T-helper 9 cell (primary cell): ENCODE data around the gene KLHDC8A.
"Not testable (repeated sequence)": the region's sequence is repeated elsewhere in the genome, so short reads cannot be mapped to it uniquely, and the experiment has no call there.

Source experiments
- DNase-seq: peaks from one replicate; pipeline ENCODE4 v3.0.0-alpha.2; 2020

The KLHDC8A gene

DNA sequence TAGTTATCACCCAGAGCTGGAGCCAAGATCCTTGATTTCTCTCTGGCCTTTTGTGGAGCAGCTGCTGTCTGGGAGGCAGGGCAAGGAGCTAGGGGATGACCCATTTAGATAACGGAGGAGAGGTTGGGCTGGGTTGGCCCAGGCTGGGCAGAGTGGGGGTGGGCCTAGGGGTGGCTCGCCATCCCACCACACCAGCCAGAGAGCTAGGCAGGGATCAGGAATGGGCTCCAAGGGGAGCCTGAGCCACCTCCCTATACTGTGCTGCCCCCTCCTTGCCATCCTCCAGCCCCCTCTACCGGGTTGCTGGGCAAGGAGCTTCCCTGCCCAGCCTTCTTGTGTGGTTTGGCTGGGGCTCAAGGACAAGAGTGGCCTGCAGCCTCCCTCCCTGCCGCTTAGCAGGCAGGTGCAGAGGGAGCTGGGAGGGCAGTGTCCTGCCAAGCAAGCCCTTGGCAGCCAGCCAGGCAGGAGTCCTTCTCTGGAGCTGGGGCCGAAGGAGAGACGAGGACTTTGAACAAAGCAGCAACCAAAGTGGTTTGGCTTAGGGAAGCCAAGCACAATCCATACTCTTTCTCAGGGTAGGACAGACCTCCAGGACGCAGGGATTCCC is 39.3 kb downstream of the KLHDC8A start:
- no peak for DNase-seq

DNA sequence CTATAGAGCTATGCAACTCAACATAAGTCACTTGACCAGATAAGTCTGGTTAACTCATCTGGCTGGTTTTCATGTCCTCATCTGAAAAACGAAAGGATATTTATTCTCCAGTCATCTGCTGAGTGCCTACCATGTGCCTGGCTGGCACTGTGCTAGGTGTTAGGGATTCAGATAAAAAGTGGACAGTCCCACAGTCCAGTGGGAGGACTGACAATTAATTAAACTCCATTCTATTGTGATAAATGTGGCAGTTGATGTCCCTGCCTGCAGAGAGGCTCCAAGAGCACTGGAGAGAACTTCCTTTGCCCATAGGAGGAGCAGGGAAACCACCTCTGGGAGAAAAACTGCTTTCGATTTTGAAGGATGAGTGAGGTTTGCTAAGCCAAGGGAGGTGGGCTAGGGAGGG is 40.6 kb downstream of the KLHDC8A start:
- DNase-seq = no peak

DNA sequence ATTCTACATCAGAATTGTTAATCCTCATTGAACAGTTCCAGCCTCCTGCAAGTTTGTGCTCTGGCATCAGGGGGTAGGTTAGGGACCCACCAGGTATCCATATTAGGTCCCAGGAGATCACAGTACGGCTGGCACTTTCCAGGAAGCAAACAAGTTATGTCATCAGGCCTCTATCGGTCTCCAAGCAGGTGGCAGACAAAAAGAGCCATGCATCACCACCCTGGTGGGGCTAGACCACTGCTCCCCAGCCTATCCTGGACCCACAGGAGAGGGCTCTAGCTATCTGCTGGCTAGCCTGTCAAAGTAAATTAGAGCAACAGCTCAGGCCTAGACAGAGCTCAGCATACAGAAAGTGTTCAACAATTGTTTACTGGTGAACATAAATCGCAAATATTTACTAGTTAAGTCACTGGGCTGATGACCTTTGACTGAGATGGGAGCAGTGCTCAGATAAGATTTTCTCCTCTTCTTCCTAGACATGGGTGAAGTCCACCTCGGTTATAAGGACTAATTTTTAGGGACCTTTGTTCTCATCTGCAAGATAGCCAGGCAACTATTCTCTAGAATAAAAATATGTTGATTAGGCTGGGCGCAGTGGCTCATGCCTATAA is 41.6 kb downstream of the KLHDC8A start:
- no peak for DNase-seq

DNA sequence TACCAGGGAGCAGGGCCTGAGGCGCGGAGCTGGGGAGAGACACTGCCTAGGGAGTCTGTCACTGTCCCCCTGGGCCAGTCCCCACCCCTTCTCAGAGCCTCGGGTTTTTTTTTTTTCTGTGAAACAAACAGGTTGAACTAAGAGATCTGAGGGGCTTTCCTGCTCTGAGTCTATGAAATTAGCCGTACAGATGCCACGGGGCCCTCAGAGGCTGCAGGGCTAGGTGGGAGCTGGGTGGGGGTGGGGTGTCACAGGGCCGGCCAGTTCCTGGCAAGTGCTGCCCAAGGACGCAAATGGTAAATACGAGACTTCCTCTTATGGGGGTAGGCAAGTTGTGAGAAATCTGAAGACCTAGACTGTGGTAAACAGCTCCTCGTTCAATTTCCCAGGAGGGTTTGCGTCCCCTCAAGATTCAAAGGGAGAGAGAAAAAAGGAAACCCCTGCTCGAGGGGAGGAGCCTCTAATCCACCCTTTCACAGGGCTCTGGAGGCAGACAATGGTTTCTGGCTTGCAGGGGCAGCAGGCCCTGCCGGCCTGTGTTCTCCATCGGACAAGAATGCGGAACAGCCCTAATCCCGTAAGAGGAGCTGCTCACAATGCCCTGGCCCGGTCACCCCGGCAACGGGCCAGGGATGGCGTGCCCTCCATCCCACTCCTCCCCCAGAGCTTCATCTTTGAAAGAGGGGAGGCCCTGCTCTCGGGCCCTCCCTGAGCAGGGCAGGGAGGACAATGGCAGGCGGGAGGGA is 43.0 kb downstream of the KLHDC8A start:
- DNase-seq = no peak

DNA sequence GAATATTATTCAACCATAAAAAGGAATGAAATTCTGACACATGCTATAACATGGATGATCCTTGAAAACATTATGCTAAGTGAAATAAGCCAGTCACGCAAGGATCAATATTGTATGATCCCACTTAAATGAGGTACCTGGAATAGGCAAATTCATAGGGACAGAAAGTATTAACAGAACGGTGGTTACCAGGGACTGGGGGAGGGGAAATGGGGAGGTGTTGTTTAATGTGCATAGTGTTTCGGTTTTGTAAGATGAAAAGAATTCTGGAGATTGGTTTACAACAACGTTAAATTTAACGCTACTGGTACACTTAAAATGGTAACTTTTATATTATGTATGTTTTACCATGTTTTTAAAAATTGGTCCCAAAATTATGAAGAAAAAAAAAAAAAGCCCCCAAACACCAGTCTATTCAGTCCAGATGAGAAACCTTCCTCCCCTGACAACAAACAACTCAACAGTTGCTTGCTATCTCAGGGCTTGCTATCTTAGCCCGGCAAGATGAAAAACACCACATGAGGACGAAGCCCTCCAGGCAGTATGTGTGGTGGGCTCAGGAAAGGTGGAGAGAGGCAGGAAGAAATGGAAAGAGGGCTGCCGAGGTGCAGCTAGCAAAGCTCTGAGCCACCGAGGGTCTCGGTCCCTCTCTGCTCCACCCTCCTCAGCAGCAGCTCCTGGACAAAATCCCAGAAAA is 43.7 kb downstream of the KLHDC8A start:
- no peak for DNase-seq

DNA sequence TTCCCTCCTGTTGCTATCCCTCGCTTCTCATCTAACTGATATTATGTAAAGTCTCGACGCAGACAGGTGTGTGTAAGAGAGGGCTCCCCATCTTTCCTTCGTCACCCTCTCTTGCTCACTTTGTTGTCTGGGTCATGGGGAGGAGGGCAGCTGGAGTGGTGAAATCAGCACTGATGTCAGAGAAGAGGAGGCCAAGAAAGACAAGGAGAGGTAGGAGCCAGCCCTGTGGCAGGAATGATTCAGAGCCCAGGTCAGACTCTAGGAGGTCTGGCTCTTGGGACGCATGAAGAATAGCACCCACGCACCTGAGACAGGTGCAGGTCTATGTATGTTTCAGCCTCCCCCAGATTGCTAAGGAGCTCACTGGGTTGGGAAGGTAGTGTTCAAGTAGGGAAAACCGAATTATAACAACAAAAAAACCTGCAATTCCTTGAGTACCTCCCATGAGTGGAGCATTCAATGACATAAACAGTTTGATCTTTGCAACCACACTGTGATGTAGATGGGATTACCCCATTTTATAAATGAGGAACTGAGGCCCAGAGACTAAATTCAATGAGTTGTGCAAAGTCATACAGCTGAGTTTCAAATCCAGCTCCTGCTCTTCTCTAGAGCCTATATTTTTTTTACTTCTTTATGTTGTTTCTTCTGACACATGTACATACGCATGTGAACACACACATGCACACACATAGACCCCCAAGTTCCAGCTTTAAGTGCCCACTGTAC is 45.6 kb downstream of the KLHDC8A start:
- DNase-seq = no peak

DNA sequence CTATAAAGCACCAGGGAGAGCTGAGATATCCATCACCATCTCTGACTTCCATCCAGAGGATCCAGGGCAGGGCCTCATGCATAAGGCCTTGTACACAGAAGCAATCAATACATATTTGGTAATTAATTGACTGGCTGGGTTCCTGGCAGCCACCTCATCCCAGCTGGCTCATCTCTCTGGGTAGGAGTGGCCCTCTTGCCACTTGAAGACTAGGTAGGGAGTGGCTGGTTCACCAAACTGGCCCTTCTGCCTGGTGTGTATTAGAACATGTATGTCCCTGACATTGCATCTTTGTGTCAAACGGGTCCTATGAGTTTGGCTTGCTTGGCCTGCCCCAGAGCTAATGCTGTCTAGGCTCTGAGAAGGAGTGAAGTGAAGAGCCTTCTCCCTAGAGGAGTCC is 47.0 kb downstream of the KLHDC8A start:
- DNase-seq = no peak

DNA sequence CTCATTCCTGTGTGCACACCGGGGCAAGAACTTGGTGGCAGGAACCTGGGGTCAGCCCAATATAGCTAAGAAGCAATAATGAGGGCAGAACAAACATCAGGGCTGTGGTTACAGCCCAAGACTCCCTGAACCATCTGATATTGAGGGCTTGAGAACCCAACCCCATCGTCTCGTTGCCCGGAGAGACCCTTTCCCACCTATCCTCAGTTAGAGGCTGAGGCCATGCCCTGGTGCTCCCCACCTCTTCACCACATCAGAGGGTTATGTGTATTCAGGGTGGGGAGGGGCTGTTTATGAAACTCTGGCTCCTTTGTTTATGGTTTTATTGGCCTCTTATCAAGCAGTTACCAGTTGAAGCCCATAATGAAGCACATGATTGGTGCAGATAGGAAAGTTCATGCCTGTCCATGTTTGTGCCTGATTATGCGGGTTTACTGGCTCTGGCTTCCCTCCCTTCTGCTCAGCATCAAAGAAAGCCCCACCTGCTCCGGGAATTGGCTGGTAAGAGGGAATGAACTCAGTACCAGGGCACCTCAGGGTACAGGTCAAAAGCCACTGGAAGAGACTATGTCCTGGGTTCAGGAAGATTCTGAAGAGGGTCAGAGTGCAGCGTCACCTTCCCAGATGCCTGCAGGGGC is 49.7 kb downstream of the KLHDC8A start:
- no peak for DNase-seq

DNA sequence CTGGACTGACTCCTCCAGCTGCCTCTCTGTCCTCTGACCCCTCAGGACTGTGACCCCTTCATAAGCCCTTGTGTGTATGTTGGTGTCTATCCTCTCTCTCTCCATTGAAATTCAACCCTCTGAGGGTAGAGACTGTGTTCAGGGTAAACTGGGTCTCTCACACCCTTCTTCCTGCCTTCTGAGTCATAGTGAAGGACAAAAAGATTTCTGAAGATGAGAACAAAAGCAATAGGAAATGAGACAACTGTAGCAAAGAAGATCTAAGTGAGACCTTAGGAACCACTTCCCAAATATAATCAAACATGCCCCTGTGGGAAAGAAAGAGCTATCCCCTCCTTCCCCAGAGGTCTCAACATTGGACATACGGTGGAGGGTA is 52.0 kb downstream of the KLHDC8A start:
- no peak for DNase-seq

DNA sequence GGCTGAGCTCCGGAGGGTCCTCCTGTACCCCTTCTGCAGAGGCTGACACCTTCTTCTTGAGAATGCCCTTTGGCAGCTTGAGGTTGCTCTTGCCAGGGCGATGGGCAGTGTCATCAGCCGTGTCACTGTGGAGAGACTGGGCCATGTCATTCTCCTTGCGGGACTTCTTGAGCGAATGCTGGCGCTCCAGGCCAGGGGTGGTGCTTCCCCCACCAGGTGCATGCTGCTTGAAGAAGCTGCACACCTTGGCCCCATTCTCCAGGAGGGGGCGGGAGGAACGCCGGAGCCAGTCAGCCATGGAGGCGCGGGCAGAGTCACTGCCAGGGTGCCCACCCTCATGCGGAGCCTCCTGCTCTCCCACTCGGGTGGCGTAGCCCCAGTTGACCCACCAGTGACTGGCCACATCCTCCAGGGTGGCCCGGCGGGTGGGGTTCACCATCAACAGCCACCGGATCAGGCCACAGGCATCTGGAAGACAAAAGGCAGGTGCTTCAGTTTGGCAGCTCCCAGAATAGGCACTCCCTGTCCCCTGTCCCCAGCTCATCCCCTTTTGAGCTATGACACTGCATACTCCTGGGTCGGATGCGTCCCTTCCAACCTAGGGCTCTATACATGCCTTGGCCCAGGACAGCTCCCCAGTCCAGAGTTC is 52.6 kb downstream of the KLHDC8A start:
- DNase-seq = no peak

DNA sequence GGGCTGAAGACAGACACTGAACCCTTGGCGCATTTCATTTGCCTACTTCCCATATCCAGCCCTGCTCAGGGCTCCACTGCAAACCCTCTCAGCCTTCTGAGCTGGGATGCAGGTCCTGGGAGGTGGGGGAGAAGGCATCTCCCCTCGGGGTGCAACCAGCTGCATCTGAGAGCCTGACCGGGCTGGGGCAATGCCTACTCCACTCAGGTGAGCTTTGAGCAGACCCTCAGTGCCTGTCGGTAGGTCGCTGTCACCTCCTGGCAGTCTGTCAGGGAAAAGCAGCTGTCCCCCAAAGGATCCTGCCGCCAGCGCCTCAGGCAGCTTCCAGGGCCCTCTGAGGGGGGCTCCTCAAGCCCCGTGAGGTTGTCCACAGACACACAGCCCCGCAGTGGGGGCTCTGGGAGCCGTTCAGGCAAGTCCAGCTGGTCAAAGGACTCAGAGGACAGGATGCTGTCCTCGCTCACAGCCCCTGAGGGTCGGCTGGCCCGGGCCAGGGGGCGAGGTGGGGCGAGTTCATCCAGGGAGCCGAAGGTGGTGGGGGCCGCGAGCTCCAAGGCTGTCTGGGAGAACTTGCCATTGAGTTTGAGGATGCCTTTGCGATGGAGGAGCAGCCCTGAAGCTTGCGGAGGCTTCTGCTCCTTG is 53.4 kb downstream of the KLHDC8A start:
- no peak for DNase-seq

DNA sequence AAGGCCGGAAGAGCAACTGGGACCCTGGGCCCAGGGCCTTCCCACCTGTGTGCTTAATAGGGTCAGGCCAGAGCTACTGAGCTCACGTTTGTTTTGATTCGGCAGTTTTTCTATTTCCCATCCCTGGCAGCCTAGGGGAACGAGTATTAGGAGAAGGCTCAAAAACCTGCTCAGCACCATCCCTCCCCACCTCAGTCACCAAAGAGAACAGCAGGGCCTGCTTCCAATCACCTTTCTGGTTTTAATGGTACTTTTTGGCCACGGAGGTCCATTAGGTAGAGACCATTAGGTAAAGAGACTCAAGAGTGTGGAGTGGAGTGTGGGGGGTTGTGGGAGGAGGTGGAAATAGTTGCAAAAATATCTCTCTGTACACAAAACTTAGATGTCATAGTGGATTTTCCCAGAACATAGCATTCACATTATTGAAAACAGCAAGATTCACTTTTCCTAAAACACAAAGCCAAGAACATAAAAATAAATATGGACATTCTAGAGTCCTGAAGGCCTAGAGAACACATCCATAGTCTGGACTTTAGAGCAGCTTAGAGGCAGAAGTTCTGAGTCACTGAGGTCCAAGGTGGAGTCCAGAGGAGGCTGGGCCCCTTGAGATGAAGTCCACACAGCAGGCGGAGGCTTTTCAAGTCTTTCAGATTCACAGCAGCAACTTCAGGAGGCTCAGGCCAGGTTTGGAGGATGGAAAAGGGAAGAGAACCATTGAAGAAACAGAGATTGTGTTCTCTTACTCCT is 54.7 kb downstream of the KLHDC8A start:
- DNase-seq = no peak

DNA sequence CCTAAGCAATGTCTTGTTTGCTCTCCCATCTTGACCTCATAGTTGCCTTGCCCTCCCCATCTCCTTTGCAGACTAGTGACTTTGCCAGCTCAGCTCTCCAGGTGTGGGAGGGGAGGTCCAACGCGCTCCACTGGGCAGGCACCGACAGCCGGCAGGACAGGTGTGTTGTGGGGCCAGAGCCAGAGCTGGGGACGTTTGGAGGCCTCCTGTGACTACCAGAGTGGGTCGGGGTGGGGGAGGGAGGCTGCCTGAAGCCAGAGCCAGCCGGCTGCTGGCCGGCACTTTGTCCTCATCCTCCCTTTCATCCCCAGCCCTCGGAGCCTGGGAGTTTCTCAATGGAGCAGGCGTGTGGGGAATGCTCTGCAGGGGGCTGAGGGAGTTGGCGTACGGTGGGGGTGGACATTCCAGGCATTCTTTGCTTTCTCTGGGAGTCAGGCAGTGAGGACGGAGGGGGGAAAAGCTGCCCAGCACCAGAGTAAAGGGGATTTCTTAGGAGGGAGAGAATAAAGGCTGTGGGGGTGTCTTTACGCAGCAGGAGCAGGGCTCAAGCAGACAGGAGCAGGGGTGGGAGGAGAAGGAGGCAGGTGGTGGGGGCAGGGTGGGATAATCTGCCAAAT is 55.4 kb downstream of the KLHDC8A start:
- no peak for DNase-seq

DNA sequence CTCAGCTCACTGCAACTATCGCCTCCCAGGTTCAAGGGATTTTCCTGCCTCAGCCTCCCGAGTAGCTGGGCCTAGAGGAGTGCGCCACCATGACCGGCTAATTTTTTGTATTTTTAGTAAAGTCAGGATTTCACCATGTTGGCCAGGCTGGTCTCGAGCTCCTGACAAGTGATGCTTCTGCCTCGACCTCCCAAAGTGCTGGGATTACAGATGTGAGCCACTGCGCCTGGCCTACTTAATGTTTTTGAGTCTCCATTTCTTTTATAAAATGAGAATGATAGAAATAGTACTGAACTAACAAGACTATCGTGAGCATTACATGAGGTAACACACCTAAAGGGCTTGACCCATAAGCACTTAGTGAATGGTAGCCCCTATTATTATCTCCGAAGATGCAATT is 56.6 kb downstream of the KLHDC8A start:
- no peak for DNase-seq

DNA sequence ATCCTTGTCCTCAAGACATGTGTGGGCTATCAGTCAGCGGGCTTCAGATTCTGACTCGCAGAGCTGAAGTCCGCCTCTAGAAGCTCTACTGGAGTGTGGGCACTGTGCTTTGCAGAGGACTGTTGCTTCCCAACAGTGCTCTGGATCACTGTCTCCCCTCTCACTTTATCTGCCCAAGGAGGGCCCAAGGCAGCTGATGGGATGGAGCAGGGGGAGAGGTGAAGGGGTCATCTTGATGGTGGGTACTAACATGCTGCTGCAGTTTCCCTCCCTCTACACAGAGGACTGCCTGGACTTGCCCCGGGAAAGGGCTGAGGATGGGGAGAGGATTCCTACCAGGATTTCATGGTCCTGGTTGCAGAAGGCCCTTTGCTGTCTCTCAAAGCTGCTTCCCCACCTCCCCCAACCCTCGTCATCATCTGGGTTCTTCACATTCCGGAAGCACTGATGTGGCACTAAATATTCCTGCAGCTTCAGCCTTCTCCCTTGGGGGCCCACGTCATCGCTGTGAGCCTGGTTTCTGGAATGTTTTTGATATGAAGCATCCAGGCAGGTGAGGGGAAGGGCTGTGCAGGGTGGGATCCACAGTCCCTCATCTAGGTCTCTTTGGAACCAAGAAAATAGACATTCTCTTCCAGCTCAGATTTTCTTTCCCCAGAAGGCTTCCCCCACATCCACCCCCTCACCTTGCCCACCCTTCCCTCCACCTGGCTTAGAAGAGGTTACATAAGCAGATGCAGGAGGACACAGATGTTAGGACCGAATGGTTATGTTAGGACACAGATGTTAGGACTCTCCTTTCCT is 58.3 kb downstream of the KLHDC8A start:
- no peak for DNase-seq

DNA sequence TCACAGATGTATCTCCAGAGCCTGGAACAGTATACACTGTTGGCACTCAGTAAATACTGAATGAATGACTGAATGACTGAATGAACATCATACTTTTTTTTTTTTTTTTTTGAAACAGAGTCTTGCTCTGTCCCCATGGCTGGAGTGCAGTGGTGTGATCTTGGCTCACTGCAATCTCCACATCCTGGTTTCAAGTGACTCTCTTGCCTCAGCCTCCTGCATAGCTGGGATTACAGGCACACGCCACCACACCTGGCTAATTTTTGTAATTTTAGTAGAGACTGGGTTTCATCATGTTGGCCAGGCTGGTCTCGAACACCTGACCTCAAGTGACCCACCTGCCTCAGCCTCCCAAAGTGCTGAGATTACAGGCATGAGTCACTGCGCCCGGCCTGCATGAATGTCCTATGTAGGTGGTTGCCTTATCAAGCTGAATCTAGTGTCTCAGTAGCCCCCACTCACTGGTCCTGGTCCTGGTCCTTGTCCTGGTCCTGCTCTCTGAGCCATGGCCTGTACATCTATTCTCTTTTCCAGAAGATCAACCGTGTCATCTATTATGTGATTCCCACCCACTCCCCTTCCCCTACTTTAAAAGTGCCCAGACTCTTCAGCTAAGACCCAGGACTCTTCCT is 59.1 kb downstream of the KLHDC8A start:
- not testable (repeated sequence) for DNase-seq

DNA sequence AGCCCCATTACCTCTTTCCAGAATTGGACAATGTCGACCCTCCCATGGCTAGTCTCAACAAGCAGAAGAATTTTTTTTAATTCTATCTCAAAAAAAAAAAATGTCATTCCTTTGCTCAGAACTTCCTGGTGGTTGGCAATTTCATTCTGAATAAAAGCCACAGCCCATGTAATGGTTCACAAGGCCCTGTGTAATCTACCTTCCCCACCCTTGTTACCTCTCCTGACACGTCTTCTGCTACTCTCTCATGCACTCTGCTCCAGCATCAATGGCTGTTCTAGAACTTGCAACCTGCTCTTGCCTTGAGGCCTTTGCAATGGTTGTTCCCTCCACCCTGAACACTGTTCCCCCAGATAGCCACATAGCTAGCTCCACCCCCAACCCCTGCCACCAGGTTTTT is 60.6 kb downstream of the KLHDC8A start:
- no peak for DNase-seq

DNA sequence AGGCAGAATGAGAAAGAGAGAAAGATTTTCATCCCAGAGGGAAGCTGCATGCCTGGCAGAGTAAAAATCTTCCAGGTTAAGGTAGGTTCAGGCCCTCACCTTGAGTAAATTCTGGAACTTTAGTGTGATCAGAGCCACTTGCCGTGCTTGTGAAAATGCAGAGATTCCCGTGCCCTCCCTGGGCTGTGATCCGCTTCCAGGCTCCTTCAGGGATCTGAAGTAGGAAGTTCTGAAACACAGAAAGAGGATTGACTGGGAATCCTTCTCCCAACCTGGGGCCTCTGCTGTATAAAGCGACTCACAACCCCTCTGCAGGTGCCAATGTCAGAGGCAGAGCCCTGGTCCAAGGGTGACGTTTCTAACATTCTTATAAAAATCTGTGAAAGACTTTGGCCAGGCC is 61.8 kb downstream of the KLHDC8A start:
- no peak for DNase-seq
